ENCODE data around the gene ELOA.

Gene ELOA

DNA sequence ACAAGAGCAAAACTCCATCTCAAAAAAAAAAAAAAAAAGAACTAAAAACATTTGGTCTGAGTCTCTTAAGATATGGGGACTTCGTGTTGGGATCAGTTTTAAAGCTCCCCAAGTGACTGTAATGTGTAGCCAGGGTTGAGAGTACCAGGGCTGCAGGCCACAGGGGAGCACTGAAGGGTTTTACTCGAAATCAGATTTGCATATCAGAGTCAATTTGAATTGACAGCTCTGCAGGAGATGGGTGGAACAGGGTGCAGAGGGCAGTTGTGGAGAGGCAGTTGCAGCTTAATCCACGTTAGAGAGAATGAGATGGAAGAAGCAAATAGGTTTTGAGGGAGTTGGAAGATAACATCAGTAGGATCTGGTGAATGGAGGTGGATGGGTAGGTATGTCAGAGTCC lies 20.6 kb upstream of the ELOA start:
- TF ChIP-seq REST (IDR thresholded peaks at IDR 0.05; ENCODE audit: insufficient read depth in 1 of 2, low read depth in 2 of 2, low read length in 2 of 2) = no peak
- no peak for TF ChIP-seq SIN3A (IDR thresholded peaks at IDR 0.05; ENCODE audit: borderline replicate concordance, insufficient read depth, low read length)
- no peak for TF ChIP-seq FOXP2 (optimal IDR thresholded peaks at IDR 0.05; ENCODE audit: borderline replicate concordance, extremely low read depth, extremely low read length, insufficient read depth)
- no peak for TF ChIP-seq TAF1 (IDR thresholded peaks at IDR 0.05; ENCODE audit: borderline replicate concordance, insufficient read depth, low read length)
- TF ChIP-seq POLR2AphosphoS5 (IDR thresholded peaks at IDR 0.05; ENCODE audit: low read depth, low read length) = no peak

DNA sequence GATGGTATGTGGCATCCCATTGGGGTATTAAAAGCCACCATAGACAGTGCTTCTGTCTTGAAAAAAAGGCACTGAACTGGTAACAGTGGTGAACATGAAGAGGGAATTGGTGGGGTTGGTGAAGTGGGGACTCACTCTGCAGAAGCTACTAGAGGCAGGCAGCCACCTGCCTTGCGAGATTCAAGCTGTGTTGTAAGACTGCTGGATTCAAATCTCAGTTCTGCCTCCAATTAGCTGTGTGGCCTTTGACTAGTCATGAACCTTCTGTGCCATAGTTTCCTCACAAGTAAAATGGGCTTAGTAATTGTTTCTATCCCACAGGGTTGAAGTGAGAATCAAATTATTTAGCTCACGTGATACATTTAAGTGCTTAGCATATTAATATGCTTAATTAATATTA lies 16.6 kb upstream of the ELOA start:
- TF ChIP-seq REST (IDR thresholded peaks at IDR 0.05; ENCODE audit: insufficient read depth in 1 of 2, low read depth in 2 of 2, low read length in 2 of 2) = no peak
- TF ChIP-seq FOXP2 (optimal IDR thresholded peaks at IDR 0.05; ENCODE audit: borderline replicate concordance, extremely low read depth, extremely low read length, insufficient read depth) = no peak
- no peak for TF ChIP-seq TAF1 (IDR thresholded peaks at IDR 0.05; ENCODE audit: borderline replicate concordance, insufficient read depth, low read length)
- TF ChIP-seq POLR2AphosphoS5 (IDR thresholded peaks at IDR 0.05; ENCODE audit: low read depth, low read length) = no peak
- TF ChIP-seq SIN3A (IDR thresholded peaks at IDR 0.05; ENCODE audit: borderline replicate concordance, insufficient read depth, low read length) = no peak

DNA sequence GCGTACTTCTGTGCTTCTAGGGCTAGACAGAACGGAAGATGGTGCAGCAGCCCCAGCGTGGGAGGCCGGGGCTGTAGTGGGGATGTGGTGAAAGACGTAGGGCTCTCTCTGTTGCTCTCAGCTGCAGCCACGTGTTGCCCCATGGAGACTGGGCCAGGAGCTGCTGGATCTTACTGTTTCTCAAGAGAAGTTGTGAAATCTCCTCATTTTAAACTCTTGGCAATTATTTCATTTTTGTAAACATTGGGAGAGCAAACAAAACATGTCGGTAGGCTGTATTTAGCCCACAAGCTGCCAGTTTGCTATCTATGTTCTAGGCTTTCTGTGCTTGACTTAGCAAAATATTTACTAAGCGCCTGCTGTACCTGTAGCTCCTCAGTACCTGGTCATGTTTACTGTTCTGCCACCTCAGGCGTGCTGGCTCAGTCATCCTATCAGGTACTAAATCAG lies 15.9 kb upstream of the ELOA start:
- TF ChIP-seq REST (IDR thresholded peaks at IDR 0.05; ENCODE audit: insufficient read depth in 1 of 2, low read depth in 2 of 2, low read length in 2 of 2) (no peak), SIN3A (IDR thresholded peaks at IDR 0.05; ENCODE audit: borderline replicate concordance, insufficient read depth, low read length) (no peak), TAF1 (IDR thresholded peaks at IDR 0.05; ENCODE audit: borderline replicate concordance, insufficient read depth, low read length) (no peak), POLR2AphosphoS5 (IDR thresholded peaks at IDR 0.05; ENCODE audit: low read depth, low read length) (no peak), FOXP2 (optimal IDR thresholded peaks at IDR 0.05; ENCODE audit: borderline replicate concordance, extremely low read depth, extremely low read length, insufficient read depth) (no peak)

- TF ChIP-seq FOXP2 (optimal IDR thresholded peaks at IDR 0.05; ENCODE audit: borderline replicate concordance, extremely low read depth, extremely low read length, insufficient read depth) (no peak), POLR2AphosphoS5 (IDR thresholded peaks at IDR 0.05; ENCODE audit: low read depth, low read length) (no peak), TAF1 (IDR thresholded peaks at IDR 0.05; ENCODE audit: borderline replicate concordance, insufficient read depth, low read length) (no peak), REST (IDR thresholded peaks at IDR 0.05; ENCODE audit: insufficient read depth in 1 of 2, low read depth in 2 of 2, low read length in 2 of 2) (no peak), SIN3A (IDR thresholded peaks at IDR 0.05; ENCODE audit: borderline replicate concordance, insufficient read depth, low read length) (no peak)
Observed at GRCh38 chr1:23732363-23733224, 10.7 kb upstream of the ELOA start.

Measured in PFSK-1 (cell line).